ENCODE measurements around the gene PYGB.
"Not testable (repeated sequence)": the region's sequence is repeated elsewhere in the genome, so short reads cannot be mapped to it uniquely, and the experiment has no call there.

PYGB gene

DNA sequence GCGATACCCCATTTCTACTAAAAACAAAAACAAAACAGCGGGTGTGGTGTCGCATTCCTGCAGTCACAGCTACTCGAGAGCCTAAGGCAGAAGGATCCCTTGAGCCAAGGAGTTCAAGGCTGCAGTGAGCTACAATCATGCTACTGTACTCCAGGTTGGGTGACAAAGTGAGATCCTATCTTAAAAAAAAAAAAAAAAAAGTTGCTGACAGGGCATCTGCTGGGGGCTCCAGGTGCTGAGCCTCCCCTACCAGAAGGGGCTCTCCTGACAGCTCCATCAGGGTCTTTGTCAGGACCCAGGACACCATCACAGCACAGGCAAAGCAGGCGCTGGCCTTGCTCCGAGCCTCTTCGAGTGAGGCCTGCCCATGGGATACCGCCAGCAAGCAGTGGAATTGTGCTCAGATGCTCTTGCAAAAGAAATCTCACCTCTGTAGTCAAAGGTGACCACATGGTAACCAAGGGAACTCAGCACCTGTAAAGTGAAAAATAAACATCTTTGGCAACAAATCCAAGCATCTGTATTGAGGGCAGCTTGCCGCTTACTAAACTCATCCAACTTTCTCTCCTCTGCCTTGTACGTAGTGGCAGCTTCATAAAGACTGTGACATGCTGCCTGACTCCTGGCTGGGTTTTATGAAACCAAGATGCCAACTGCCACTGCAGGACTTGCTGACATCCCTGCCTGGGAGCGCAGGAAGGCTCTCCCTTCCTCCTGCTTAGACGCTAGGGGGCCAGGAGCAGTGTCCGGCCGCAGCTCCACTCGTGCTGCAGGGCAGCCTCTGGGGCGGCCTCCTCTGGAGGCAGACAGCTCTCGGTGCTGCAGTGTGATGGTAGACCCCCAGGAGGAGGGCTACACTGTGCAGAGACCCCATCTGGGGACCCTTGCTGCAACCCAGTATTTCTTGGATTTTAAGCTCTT is 66.9 kb downstream of the PYGB start:
- DNase-seq = no peak

DNA sequence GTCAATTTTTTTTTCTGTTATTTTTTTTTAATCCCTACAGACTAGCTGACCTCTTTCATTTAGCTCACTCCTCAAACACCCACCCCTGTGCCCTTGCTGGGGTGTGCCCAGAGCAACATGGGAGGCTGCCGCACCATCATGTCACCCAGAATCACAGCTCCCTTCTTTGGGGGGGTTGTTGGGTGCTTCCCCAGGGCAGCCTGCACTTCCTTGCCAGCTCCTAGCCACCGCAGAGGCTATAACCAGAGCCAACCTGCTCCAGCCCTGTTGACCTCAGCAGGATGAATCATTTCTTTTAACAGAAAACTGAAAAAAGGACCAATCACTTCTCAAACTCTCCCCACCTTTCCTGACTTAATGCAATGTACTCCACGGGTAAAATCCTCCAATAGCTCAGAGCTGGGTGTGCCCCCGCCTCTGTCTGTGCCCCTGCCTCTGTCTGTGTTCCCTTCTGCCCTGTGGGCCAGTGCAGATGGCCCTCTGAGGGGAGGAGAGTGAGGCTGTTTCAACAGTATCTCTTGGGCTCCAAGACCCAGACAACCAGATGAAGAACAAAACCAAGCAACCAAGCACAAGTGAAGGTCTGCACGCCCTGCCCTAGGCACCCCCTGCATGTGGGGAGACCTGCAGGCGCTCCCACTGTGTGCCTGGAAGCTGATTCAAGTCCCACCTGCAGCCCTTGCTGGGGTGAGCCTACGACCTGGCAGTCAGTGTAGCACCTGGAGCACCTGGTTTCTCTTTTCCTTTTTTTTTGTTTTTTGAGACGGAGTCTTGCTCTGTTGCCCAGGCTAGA is 67.7 kb downstream of the PYGB start:
- no peak for DNase-seq

DNA sequence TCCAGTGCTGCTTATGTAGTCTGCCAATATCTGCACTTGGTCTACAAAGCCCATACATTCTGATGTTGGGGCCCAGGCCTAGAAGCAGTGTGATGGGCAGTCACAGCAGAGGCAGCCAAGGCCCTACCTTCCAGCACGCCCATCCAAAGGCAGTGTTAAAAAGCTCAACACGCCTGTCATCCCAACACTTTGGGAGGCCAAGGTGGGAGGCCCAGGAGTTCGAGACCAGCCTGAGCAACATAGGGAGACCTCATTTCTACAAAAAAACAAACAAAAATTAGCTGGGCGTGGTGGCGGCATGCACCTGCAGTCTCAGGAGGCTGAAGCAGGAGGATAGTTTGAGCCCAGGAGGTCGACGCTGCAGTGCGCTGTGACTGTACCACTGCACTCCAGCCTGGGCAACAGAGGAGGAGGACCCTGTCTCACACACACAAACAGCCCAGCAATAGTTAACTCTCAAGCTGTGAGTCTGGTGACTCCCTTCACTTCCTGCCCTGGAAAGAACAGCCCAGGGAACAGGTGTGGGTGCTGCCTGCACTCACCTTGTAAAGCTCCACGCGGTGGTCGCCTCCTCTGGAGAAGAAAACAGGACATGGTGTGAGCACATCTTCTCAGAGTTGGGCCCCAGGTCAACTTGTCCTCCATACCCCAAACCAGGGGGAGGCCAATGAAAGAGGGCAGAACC is 68.8 kb downstream of the PYGB start:
- DNase-seq = no peak

DNA sequence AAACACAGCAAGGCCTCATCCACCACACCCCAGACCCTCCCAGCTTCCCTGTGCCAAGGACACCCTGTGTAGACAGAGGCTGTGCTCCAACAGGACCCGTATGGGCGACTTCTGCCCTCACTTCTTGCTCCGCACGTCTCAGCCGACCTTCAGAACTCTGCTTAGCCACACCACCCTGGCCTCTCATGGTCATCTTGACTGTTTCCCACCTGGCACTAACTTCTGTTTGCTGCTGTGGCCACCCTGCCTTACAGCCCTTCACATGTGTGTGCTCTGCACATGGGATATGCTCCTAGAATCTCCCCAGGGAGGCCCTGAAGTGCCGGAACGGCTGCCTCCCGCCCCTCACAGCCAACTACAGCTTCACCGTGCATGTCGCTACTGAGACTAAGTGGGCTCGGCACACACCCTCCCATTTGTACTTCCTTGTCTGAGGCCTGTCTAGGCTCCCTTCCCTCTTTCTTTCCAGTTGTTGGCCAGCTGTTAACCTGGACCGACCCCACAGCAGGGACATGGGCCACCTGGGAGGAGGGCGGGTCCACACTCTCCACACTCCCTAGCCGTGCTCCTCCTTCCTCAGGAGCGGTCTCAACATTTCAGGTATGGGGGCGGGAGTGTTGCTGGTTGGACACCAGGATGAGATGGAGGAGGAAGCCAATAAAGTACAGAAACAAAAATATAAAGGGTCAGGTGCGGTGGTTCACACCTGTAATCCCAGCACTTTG is 69.6 kb downstream of the PYGB start:
- no peak for DNase-seq

DNA sequence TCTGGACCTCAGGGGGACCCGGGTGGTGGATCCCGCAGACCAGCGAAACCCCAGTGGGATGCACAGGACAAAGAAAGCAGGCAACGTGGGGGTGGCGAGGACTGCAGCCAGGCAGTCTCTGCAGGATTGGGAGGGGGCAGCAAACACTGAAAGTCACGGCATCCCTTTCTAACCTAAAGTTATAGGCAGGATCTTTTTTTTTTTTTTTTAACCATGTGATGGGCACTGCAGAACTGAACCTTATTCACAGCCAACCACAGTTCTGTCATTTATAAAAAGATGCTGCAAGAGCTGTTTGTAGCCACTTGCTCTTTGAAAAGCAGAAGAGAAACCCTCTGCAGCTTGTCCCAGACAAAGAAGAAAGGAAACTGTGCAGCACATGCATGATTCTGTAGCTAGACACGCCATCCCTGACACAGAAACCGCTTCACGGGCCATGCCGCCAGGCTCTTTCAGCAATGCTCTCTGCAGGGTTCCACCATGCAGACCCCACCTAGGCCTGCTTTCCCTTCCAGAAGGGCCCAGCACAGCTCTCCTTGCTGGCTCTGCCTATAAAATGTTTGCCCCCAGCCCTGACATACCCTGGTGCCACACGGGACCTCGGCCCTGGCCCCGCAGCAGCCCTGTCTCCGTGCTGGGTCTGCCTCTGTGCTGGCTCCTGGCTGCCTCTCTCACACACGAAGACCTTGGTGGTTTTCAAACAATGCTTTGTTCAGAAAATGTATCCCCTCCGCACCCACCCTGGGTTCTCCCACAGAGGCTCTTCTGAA is 70.8 kb downstream of the PYGB start:
- DNase-seq = peak; percentile 93

DNA sequence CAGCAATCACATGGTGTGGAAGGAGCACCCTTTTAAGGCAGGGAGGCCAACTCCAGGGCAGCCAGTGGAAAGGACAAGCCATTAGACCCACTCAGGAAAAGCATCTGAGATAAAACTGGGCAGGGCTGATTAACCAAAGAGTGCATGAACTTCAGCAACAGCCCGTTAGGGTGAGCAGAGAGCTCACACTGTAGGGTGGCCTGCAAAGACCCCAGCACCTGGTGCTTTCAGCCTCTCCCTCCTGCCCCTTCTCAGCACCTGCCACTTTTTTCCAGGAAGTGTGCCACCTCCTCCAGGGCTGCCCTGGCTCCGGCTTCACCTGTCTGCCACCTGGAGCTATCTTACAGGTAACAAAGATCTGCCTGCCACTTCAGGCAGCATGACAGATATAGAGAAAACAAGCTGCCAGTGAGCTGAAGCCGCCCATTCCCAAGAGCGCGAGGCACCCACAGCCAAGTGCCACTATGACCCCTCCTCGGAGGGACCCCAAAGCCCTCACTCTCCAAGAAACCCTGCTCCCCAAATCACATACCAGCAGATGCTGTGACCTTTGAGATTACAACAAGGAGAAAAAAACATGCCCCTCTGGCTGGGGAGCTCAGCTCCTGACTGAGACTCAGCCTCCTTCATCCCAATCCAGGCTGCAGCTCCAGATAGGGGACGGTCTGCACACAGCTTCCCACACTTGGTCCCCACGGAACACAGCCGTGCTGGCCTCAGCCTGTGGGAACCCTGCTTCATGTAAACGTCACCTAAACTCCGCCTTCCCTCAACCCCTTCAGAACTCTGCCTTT is 71.6 kb downstream of the PYGB start:
- no peak for DNase-seq

DNA sequence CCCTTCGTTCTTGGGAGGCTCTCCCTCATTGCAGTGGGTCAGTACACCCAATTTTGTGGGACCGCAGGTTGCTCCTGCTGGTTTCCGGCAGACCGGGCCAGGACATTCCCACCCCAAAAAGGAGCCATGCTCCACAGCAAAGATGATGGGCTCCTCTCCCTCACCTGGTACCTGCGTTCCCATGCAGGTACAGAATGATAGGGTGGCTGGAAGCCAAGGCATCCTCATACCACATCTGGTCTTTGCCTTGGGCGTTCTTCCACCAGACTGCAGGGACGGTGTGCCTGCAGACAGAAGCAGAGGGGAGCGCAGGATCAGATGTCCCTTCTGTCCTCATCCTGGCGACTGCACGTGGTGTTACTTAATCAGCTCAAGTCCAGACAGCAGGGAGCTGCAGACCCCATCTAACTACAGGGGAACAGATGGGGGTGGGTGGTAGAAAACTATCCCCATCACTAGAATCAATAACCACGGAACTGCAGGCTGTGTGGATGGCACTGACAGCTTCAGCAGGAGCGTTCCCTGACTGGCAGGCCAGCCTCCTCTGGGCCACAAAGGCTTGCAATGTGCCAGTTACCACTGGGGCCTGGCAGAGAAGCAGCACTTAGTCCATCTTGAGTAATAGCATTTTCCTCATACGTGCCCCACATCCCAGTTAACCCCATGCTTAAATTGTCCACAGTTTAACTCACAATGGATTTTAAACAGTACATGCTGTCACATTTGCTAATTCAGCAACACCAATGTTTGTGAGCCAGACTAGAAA is 72.3 kb downstream of the PYGB start:
- DNase-seq = no peak

DNA sequence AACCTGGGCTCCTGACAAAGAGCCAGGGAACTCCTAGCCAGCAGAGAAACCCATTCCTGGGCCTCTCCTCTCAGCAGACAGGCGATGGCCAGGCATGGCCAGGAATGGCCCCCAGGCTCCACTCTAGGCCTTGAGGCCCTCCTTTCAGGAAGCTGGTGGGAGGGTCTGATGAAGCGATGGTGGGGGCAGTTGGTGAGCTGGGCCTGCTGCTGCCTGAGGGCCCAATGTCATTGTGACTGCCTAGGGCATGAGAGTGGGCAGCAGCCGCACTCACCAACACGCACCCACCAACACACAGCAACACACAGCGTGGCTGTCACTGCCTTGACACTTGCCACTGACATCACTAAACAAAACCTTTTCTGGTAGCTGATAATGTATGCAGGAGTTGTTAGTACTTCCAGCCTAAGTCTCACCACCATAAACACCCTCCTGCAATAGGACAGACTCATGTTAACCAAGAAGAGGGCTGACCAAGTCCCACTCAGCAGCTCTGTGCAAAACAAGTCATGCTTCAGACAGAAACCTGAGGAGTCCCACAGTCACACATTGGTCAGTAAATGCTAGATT is 73.5 kb downstream of the PYGB start:
- no peak for DNase-seq

DNA sequence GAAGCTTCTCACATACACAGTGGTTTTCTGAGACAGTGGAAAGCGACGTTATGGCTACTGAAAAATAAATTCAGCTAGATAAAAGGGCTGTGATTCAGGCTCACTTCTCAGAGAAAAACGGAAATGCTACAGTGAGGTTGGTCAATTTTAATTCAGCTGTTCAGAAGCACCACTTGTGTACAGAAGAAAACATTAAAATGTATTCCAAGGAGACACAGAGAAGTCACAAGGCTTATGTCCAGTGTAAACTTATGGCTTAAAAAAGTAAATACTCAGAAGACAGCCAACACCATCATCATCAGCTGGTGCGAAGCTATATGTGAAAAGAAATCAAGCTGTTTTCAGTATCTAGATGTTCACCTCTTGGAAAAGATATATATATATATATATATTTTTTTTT is 74.1 kb downstream of the PYGB start:
- no peak for DNase-seq

DNA sequence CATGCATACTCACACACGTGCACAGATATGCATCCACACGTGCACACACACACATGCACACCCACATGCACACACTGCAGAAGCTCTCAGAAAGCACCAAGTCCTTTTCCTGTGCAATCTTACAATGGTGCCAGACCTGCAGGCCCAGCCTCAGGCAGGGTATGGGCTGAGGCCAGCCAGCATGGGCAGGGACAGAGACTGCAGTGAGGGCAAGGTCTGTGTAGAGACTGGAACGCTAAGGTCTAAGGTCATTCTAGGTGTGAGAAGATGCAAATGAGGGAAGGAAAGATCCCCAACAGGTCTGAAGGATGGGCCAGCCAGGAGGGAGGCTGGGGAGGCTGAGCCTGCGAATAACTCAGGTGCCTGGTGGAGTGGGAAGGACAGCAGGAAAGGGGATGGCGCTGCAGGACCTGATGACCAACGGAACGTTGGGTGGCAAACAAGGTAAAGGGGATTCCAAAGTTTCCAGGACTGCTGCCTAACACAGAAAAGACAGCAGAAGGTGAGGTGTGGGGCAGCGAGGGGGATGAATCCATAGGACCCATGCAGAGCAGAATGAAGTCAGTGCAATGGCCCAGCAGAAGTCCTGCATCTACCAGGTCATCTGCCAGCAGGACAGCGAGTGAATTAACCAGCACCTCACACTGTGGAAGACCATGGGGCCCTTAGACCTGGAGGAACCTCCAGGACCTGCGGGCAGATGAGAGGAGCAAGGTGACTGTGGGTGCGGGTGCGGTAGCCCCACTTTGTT is 75.8 kb downstream of the PYGB start:
- DNase-seq = no peak

DNA sequence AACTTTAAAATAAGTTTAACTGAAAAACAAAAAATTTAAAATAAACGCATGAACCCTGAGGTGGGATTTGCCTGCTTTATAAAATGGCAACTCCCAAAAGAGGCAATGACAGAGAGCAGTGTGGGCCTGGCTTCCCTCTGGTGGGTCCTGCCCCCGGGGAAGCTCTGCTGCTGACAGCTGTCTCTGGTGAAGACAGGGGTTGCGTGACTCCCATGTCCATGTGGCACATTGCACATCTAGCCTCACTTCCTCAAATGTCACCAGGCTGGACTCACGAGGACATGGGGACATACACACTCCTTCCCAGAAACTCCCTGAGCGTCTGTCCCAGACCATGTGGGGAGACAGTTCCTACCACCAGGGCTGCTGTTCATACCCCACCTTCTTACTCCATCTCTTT is 76.5 kb downstream of the PYGB start:
- peak; percentile 29 for DNase-seq

DNA sequence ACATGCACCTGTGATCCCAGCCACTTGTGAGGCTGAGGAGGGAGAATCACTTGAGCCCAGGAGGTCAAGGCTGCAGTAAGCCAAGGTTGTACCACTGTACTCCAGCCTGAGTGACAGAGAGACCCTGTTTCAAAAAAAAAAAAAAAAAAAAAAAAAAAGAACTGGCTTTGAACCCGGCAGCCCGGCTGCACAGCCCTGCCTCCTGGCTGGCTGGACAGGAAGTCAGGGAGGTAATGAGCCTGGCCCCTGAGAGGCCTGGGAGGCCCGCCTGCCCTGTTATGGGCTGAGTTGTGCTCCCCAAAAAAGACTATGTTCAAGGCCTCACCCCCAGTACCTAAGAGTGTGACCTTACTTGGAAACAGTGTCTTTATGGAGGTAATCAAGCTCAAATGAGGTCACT is 77.2 kb downstream of the PYGB start:
- no peak for DNase-seq

DNA sequence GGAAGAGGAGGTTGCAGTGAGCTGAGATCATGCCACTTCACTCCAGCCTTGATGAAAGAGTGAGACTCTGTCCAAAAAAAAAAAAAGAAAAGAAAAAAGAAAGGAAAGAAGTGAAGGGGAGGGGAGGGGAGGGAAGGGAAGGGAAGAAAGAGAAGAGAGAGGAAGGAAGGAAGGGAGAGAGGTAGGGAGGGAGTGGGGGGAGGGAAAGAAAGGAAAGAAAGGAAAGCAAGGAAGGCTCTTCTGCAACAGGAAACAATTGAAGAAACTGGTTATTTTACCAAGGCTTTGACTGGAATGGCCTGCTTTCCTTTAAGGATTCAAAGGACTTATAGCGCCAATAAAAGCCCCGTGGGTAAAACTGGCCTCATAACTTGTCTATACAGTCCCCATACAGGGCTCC is 78.1 kb downstream of the PYGB start:
- no peak for DNase-seq

DNA sequence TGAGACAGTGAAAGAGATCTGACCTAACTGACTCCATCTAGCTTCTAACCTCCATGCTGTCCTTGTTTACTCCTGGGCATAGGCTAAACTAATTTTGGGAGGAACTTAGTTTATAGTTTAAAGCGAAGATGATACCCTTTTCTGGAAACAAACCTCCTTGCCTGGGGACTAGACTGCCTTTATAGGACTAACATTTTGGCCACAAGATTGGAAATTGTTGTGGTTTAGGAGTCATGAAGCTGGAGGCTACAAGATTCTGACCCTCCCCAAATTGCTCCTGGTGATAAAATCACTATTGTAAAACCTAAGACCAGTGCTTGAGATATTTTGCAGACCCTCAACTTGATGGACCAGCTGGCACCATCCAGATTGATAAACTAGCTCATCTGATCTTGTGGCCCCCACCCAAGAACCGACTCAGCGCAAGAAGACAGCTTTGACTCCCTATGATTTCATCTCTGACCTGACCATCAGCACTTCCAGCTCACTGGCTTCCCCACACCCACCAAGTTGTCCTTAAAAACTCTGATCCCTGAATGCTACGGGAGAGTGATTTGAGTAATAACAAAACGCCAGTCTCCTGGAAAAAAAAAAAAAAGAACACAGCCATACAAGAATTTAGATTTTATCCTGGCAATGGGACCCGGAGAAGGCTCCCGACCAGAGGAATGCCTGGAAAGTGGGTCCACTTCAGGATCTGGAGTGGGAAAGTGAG is 79.8 kb downstream of the PYGB start:
- DNase-seq = no peak

DNA sequence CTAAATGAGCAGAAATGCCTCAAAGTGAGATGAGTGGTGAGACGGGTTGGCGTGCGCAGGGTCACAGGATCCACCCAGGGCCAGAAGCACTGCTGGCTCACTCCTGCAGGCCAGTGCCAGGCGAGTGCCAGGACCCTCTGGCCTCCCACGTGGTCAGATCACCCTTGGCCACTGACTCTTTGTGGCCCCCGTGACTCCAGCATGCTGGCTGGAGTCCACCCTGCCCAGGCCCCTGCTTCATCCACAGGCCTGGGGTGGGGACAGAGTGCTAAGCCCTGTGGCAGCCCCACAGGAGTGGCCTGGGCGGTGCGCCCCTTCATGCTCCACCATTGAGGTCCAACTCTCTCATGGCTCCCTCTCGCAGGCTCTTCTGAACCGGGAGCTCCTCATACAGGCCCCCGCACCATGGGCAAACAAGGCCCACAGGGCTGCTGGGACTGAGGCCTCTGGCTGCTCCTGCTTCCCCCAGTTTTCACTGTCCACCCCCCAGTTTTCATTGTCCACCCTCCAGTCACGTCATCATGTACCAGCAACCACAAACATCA is 81.1 kb downstream of the PYGB start:
- DNase-seq = no peak

DNA sequence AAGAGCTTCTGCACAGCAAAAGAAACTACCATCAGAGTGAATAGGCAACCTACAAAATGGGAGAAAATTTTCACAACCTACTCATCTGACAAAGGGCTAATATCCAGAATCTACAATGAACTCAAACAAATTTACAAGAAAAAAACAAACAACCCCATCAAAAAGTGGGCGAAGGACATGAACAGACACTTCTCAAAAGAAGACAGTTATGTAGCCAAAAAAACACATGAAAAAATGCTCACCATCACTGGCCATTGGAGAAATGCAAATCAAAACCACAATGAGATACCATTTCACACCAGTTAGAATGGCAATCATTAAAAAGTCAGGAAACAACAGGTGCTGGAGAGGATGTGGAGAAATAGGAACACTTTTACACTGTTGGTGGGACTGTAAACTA is 87.1 kb downstream of the PYGB start:
- DNase-seq = not testable (repeated sequence)

DNA sequence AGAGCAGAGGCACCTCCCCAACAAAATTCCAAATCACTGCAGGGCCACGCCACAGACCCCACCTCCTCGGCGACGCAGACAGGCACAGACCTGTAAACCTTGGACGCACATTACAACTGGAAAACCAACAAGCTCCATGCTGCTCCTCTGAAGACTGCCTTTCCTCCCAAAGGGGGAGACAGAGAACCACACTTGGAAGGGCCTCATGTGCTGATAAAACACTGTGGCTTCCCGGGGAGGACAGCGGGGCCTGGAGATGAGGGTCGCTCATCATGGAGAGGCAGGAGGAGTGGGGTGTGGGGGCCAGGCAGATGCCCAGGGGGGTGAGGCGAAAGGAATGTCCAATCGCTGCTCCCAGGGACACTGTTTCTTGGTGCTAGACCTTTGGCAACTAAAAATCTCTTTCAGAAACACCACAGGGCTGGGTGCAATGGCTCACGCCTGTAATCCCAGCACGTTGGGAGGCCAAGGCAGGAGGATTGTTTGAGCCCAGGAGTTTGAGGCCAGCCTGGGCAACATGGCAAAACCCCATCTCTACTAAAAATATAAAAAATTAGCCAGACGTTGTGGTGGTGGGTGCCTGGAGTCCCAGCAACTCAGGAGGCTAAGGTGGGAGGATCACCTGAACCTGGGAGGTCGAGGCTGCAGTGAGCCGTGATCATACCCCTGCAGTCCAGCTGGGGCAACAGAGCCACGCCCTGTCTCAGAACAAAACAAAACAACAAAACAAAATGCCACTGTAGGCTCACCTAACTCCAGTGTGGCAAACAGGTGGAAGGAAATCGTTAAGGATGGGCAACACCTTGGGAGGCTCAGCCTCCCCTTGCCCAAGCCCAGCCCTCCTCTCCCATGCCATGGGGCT is 88.9 kb downstream of the PYGB start:
- no peak for DNase-seq
